Suprapubic skin (tissue), 4 donors: ENCODE results near the gene HYI.

ENCODE experiments used
- EP300 ChIP-seq: sonication (generic); formaldehyde crosslinking; IDR thresholded peaks from one replicate; pipeline ENCODE4 v1.6.1; 2017; ENCODE audit warnings: antibody characterized with exemption
- POLR2A ChIP-seq, 2 donors: fragments of 450-650 bp; IDR thresholded peaks; one replicate each; pipeline ENCODE4 v1.6.1; 2017; ENCODE audit warnings: antibody characterized with exemption in 2 of 2, mild to moderate bottlenecking in 2 of 2, moderate library complexity in 2 of 2
- POLR2AphosphoS5 ChIP-seq, 3 donors: sonication (generic); formaldehyde crosslinking; IDR thresholded peaks; one replicate each; pipeline ENCODE4 v1.6.1; 2017; ENCODE audit warnings: antibody characterized with exemption in 3 of 3
- TF ChIP-seq, protein P1 (sequence below), 2 donors: fragments of 200-600 bp in 1 of 2; fragments of 450-650 bp in 1 of 2; sonication (generic) in 1 of 2; IDR thresholded peaks; one replicate each; pipeline ENCODE4 v1.5.1; 2016 to 2019; ENCODE audit warnings: antibody characterized with exemption in 2 of 2, mild to moderate bottlenecking in 1 of 2, moderate library complexity in 1 of 2

DNA sequence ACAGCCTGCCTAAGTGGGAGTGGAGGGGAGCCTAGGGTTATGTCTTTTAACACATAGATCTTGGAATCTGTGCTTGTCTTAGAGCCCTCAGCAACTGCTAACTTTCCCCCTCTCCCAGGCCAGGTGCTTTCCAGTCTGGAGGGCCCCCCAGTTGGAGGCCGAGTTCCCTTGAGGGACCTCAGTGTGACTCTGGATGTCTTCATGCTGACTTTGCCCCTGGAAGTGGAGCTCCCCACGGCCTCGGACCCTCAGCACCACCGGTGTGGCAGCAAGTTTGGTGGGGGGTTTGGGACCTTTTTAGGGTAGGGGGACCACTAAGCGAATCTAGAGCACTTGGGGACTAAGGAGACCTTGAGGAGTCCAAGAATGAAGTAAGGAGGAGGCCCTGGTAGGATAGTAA is 22.9 kb downstream of the HYI start:
- TF ChIP-seq EP300 (no peak), POLR2AphosphoS5 (IDR thresholded peaks at IDR 0.05) (no peak), POLR2A (IDR thresholded peaks at IDR 0.05) (no peak)
- TF ChIP-seq, protein P1, sequence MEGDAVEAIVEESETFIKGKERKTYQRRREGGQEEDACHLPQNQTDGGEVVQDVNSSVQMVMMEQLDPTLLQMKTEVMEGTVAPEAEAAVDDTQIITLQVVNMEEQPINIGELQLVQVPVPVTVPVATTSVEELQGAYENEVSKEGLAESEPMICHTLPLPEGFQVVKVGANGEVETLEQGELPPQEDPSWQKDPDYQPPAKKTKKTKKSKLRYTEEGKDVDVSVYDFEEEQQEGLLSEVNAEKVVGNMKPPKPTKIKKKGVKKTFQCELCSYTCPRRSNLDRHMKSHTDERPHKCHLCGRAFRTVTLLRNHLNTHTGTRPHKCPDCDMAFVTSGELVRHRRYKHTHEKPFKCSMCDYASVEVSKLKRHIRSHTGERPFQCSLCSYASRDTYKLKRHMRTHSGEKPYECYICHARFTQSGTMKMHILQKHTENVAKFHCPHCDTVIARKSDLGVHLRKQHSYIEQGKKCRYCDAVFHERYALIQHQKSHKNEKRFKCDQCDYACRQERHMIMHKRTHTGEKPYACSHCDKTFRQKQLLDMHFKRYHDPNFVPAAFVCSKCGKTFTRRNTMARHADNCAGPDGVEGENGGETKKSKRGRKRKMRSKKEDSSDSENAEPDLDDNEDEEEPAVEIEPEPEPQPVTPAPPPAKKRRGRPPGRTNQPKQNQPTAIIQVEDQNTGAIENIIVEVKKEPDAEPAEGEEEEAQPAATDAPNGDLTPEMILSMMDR (IDR thresholded peaks at IDR 0.05) = no peak
